GM18907 (cell line): ENCODE data around the gene WEE1.
A peak's percentile ranks its signal among the peaks of the same experiment; 100 is the strongest.

Source experiments
- ATAC-seq: cut with Tn5 transposase; IDR thresholded peaks from one replicate; pipeline ENCODE4 v1.9.1; 2021; ENCODE audit warnings: mild to moderate bottlenecking, moderate library complexity; ENCODE audit not compliant: unreplicated experiment

Gene WEE1

GRCh38 chr11:9565822-9566560 is 7.5 kb upstream of the WEE1 start:
- ATAC-seq: peak; percentile 87

GRCh38 chr11:9566561-9567063 is 6.9 kb upstream of the WEE1 start:
- ATAC-seq: no peak

GRCh38 chr11:9567401-9567800 is 6.1 kb upstream of the WEE1 start:
- no peak for ATAC-seq

- ATAC-seq: no peak
Observed at GRCh38 chr11:9568161-9568853, 5.2 kb upstream of the WEE1 start.

- ATAC-seq: no peak
Observed at GRCh38 chr11:9568854-9569587, 4.4 kb upstream of the WEE1 start.

GRCh38 chr11:9569588-9570164 is 3.8 kb upstream of the WEE1 start:
- no peak for ATAC-seq

GRCh38 chr11:9570313-9571025 is 3.0 kb upstream of the WEE1 start:
- no peak for ATAC-seq

GRCh38 chr11:9571071-9571762 is 2.3 kb upstream of the WEE1 start:
- no peak for ATAC-seq

- ATAC-seq: no peak
Observed at GRCh38 chr11:9571763-9572115, 1.7 kb upstream of the WEE1 start.

GRCh38 chr11:9573775-9574621 is 528 bp downstream of the WEE1 start:
- ATAC-seq: peak; percentile 5

GRCh38 chr11:9574622-9575259 is 1.3 kb downstream of the WEE1 start:
- ATAC-seq: no peak

GRCh38 chr11:9575260-9576240 is 2.1 kb downstream of the WEE1 start:
- ATAC-seq: no peak

- ATAC-seq: no peak
Observed at GRCh38 chr11:9576701-9577381, 3.4 kb downstream of the WEE1 start.

GRCh38 chr11:9577556-9577955 is 4.1 kb downstream of the WEE1 start:
- ATAC-seq: no peak

GRCh38 chr11:9580894-9581293 is 7.4 kb downstream of the WEE1 start:
- no peak for ATAC-seq

GRCh38 chr11:9581556-9582161 is 8.2 kb downstream of the WEE1 start:
- ATAC-seq: no peak

GRCh38 chr11:9590717-9591116 is 17.2 kb downstream of the WEE1 start:
- no peak for ATAC-seq
